ENCODE measurements around the gene GRHL1.

- TF ChIP-seq CTCF (conservative IDR thresholded peaks at IDR 0.05; ENCODE audit: low read depth, low read length), result no peak
- no peak for TF ChIP-seq USF2 (IDR thresholded peaks at IDR 0.05; ENCODE audit: low read depth, low read length)
- TF ChIP-seq RFX5 (IDR thresholded peaks at IDR 0.05; ENCODE audit: low read depth, low read length), result no peak
- peak; percentile 78 for TF ChIP-seq CEBPB (IDR thresholded peaks at IDR 0.05; ENCODE audit: low read depth, low read length)
- TF ChIP-seq MAFK (IDR thresholded peaks at IDR 0.05; ENCODE audit: low read depth, low read length), result no peak
- no peak for TF ChIP-seq MXI1 (IDR thresholded peaks at IDR 0.05; ENCODE audit: borderline replicate concordance, low read depth, low read length)
- TF ChIP-seq POLR2A (IDR thresholded peaks at IDR 0.05; ENCODE audit: low read depth, low read length), result no peak
- TF ChIP-seq RAD21 (IDR thresholded peaks at IDR 0.05; ENCODE audit: low read length), result no peak
- peak; percentile 53 for TF ChIP-seq RCOR1 (IDR thresholded peaks at IDR 0.05; ENCODE audit: insufficient replicate concordance, low read length)
- no peak for TF ChIP-seq NFE2L2 (IDR thresholded peaks at IDR 0.05; ENCODE audit: low read depth, low read length)
Measured at GRCh38 chr2:9975805-9976447, 24.4 kb downstream of the GRHL1 start.

Measured in IMR-90 (cell line).